NCI-H460 (cell line): Measurements from ENCODE around the gene LRP1B. TPM values are rescaled to one million over a fixed set of nuclear protein-coding genes. Genes with fewer than 3 reads are reported as not detected.

Source experiments
- DNase-seq: peaks from one replicate; pipeline ENCODE4 v3.0.0-alpha.2; 2016; ENCODE audit warnings: low read depth; ENCODE audit errors: extremely low read depth
- total RNA-seq: library from RNA; depleted of rRNA; stranded (reverse); fragments of >200 nt; shearing (Covaris generic); gene quantifications from 2 replicates; pipeline ENCODE4 v1.2.3, GENCODE V29; 2014

The LRP1B gene
- total RNA-seq, 1 experiment from 2014 or later = 4.0 TPM

DNA sequence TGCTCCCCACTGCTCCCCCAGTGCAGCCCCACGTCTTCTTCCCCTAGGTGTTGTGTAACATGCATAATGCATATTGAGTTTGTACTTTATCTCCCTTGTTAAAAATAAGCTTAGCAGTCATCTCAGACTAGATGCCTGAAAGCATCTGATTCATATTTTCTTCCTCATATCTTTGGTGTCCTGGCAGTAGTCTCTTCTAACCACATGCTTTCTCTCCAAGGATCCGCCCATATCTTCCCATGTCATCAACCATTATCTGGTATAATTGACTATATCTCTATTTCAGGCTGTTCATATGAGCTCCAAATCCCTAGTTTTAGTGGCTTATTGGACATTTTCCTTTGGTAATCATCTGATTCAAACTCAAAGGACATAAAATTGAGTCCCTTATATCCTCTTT is 426.3 kb downstream of the LRP1B start:
- no peak for DNase-seq

DNA sequence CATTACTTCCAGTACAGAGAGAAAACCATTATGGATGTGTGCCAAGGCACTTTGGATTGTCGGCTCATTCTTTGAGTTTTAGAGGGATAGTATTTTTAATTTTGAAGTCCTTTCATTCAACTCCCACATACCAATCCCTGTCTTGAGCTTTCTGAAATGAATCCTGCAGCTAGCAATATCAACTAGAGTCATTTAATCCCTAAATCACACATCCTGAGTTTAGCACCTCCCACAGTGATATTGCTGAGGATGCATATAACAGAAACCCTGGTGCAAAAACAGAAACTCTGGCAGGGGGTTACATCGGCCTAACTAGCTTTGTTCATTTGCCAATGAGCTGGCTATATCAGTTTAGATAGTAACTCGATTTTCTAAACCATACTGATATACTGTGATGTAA is 427.3 kb downstream of the LRP1B start:
- DNase-seq = no peak

DNA sequence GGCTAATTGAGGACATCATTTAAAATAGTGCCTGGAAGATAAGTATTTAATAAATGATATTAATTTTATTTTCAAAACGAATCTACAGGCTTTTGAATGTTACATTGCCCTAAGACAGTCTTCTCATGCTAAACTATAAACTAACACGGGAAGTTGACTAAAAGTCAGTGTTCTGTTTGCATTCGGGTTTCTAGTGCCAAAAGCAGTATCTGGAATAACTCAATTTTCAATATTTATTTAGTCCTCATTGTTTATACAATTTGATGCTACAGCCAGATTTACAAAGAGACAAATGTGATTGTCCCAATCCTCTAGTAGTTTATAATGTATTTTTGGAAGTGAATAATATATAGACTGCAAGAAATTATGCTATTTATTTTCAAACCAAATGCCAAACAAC is 429.2 kb downstream of the LRP1B start:
- DNase-seq = no peak

DNA sequence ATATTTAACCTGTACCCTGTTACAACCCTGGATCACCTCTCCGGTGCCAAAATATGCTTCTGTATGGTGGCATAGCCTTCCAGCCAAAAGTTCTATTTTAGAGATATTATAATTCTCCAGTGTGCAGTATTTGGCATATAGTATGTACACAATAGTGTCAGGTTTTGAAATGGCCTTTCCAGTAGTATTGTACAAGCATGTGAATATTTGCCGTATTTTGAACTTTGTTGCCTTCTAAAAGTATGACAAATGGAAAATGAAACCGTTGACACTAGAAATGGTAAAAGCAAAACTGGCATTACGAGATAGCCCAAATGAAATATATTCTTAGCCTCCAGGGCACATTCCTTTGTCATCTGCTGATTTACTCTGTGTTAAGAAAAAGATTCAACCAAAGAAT is 431.2 kb downstream of the LRP1B start:
- no peak for DNase-seq

DNA sequence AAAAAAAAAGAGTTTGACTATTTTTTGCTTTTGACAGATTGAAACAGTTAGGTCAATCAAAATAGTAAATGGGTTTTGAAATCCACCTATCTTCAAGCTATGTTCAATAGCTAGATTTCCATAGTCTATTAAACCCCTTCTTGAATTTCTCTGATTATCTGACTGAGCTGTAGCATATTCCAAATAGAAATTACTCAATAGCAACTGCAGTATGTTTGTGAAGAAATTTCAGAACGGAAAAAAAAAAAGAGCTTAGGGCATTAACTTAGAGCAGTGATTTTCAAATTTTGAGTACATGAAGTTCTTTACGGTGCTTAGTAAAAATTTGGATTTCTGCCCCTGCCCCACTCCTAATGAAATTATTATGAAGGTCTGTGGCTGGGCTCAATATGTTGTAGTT is 432.3 kb downstream of the LRP1B start:
- no peak for DNase-seq

DNA sequence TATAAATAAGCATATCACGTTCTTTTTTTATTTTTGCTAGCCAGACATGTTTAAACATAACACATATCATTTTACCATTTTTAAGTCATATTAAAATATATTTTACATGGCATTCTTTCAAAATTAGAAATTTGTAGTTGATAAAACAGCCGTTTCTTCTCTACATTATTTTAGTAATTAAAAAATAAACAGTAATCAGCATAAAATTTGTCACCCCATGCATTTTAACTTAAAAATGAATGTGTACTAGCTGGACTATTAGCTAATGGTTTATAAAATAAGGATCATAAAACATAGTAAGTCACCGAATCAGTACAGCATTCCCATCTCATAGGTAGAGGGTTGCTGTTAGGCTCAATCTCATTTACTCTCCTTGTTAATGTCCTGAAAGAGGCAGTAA is 433.8 kb downstream of the LRP1B start:
- DNase-seq = no peak

DNA sequence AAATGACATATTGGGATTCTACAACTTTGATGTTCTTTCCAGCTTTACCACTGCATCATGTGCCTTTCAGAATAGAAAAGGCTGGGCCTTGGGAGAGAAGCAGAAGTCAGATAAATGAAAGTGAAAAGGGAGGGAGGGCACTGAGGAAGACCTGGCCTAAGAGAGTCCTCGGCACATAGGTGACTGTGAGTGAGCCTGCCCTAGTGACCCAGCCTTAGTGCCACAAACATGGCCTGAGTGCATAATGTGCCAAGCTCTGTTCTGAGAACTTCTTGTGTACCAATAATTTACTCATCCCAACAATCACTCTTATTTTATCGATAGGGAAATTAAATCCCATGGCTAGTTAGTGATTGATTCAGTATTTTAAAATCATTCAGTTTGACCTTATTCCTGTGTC is 436.6 kb downstream of the LRP1B start:
- DNase-seq = no peak

DNA sequence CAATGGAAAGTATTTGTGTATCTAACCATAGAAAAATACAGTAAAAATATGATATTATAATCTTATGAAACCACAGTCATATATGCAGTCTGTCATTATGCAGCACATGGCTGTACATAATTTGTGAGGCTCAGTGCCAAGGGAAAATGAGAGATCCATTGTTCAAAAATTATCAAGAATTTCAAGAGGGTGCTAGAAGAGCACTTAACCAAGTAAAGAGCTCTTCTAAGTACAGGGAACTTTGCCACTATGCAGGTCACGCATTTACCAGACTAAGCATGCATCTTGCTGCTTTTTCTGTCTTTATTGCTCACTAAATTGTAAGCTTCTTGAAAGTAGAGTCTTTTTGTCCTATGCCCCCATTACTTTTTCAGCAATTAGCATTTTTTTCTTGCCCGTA is 438.0 kb downstream of the LRP1B start:
- DNase-seq = no peak

DNA sequence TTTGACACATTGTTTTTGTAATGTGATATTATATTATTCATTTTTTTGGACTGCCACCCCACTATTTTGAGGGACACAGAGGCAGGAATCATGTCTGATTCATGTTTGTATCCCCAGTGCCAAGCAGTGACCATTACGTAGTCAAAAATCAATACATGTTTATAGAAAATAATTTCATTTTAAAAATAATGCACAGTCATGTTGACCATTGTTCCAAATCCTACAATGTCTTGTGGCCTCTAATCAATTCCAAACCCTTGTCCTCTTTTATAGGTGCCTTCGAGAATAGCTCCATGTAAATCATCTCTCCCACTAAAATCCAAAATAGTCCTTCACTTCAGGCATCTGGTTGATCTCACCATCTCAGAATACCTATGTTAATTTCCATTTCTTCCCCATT is 454.7 kb downstream of the LRP1B start:
- no peak for DNase-seq

DNA sequence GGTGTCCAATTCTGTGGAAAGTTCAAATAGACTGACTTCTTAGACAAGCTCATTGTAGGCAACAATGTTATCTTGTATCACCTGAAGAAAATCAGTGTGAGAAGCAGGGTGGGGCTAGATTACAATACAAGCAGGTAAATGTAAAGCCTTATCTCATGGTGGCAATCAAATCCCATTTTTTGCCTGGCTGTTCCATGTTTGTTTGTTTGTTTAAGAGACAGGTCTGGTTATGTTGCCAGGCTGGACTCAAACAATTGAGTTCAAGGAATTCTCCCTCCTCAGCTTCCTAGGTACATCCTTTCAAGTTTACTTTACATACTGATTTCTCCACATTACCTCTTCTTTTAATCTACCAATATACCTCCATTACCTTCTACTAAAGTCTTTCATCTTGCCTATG is 464.6 kb downstream of the LRP1B start:
- no peak for DNase-seq

DNA sequence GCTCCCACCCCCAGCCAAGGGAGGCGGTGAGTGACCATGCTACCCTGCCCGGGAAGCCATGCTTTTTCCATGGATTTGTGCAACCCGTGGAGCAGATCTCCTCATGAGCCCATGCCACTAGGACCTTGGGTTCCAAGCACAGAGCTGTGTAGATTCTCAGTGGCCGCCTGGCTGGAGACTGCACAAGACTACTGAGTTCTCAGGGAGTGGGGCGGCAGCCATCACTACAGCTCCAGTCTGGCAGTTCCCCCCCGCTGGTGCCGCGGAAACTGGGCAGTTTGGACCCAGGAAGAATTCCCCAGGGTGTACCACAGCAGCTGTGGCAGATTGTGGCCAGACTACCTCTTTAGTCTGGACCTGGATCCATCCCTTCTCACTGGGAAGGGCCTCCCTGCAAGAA is 470.6 kb downstream of the LRP1B start:
- no peak for DNase-seq

DNA sequence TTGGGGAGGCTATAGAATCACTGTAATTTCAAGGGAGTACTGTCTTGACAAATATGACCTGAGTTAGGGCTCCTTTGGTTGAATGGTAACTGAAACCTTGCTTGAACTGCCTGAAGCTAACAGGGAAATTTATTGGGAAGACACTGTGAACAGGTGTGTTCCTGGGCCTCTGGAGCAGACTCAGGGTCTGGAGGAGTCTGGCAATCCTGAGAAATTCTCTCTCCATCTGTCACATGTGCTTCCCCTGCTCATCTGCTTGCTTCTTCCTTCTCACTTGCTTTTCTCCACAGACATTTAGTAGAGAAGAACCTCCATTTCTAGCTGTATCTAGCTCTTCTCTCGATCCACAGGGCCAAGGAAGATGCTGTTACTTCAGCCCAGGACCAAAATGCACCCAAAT is 476.5 kb downstream of the LRP1B start:
- DNase-seq = no peak

DNA sequence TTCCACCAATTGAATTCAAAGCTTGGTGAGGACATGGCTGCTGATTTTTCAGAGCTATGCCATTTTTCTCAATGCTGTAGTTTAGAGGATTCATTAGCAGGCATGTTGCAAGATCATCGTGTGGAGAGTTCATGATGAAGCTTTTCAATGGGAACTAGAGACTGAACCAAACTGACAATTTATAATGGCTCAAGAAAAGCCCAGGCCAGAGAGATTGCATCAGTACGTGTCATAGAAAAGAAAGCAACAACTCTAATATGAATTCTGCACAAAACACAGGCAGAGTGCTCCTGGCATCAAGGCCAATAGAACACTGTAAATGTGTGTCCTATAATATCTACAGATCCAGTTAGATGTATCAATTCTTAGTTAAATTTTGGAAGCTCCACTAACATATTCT is 477.6 kb downstream of the LRP1B start:
- DNase-seq = no peak

DNA sequence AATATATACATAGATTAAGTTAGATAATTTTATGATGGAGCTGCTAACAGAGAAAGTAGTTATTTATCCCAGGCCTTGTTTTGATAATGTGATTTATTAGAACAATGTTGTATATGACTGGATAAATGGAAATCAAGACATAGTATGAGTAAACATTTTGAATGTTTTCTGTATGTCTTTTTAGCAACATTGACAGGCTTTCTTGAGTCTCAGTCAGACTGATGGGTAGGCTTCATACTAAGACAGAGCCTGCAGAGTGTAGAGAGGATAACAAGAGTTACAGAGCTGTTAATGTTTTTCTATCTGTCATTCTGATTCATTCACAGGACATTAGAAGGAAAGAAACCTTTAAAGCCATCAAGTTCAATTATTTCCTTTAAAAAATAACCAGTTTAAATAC is 478.5 kb downstream of the LRP1B start:
- no peak for DNase-seq

DNA sequence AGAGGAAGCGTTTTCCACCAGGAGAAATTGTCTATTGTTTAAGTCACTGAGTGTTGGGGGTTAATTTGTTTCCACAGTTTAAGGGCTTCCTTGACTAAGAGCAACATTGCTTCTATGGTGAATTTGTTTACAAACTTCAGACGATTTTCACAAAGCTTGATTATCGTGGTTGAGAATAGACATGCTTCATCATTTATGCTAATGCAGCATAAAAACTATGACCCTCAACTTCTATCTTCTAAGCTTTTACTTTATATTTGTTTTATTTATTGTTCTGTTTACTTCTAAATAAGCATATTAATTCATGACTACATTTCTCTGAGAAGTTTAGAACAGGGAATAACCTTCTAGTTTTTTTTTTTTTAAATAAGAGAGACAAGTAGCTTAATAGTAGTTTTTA is 483.5 kb downstream of the LRP1B start:
- no peak for DNase-seq

DNA sequence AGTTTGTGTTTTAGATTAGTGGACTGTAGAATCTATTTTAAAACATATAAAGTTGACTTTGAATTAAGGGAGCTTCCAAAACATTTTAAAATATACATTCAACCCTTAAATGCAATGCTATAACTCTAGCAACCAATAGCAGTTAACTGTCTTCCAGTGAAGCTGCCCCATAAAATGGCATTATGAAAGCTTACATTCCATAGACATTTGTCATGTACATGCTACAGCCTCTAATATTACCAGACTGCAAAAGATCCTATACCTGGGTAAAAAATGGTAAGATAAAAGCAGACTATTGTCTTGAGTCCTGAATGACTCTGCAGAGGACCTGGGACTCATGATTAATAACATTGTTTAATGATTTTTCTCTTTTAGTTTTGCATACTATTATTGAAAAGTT is 489.4 kb downstream of the LRP1B start:
- DNase-seq = peak; percentile 3

DNA sequence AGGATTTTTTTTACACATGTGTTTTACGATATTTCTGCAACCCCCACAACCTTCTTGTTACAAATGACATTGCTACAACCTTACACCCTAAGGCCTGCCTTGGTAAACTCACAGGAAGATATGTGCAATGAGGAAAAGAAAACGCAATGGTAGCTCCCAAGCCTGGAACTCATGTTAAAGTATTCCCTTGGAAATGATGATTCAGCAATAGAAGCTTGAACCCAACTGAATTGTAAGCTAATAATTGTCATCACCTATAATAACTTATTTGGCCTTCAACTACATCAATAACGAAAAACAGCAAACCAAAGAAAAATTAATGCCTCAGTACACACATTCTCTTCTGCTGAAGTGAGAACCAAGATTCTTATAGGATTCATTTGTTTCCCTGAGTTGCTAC is 491.0 kb downstream of the LRP1B start:
- no peak for DNase-seq

DNA sequence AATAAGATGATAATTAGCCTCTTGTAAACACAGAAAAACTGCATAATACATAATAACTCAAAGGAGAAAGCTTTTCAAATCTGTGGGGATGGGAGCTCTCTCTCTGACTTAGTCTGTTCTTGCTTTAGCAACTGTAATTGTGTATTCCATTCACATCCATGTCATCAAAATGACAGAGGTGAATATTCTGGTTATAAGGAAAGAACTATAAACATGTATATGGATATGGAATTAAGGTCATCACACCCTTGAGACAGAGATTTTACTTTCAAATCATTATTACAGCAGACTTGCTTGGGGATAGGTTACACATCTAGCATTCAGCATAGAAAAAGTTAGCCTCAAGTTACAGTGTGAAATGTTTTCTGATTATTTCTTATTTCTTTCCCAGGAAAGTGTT is 497.7 kb downstream of the LRP1B start:
- no peak for DNase-seq

DNA sequence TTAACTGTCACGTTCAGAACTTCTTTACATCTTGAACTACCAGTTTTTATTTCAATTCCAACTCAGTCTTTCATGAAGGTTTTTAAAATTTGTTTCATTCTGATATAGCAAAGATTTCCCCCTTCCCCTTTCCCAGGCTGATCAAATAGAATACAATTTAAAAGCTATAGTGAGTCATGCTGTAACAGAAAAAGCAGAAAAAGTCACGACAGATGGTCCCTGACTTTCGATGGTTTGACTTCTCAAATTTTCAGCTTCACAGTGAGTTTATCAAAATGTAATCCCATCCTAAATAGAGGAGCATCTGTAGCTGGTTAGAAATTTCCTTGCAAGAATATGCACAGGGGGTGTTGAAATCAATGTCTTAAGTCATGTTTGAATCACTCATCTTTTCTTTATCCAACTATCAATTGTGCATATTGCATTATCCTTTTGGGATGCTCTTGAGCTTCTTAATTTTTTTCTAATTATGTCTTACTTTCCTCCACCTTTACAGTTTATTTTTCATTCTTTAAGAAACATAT is 500.3 kb downstream of the LRP1B start:
- no peak for DNase-seq

DNA sequence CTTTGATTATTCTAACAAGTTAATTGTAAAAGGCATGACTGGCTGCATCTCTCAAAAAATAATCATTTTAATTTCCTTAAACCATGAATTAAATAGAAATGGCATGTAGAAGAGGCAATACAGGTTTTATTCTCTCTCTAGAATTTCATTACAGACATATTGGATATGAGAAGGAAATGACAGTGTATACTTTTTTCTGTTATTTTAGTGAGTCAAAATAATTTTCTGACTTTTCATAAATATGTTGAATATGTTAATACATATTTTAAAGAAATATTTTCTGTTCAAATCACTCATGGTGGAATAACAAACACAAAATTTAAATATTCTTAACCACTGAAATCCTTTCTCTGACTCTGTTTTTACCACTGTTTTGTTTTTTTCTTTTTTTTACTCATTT is 510.4 kb downstream of the LRP1B start:
- DNase-seq = no peak

DNA sequence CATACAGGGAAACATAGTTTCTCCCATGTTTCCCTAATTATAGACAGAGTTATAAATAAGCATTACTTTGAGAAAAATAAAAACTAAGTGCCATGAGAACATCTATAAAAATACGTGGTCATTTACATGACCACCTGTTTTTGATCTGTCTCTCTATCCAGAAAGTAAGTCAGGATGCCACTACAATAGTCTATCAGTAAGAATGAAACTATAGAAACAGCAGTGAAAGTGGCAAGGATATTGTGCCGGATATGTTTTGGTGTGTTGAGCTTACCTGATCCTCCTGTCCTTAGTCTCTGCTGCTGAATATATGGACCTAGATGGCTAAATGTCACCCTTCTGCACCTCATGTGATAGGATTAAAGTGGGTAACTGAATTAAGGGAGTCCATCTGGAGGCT is 512.4 kb downstream of the LRP1B start:
- no peak for DNase-seq

DNA sequence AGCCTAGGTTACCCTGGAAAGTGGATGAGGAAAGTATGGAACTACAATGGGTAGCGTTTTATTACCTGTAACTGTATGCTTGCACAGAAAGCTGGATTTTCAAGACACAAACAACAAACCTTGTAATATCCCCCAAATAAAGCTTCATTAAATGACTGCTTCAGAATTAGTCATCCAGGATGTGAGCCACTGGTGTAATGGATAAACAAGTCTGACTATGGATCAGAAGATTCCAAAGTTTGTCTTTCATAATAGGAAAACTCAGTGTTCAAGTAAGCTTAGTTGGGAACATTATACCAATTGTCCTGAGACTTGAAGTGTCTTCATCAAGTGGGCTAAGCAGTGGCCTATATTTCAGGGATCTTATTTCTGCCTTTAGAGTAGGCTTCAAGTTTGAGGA is 518.8 kb downstream of the LRP1B start:
- no peak for DNase-seq

DNA sequence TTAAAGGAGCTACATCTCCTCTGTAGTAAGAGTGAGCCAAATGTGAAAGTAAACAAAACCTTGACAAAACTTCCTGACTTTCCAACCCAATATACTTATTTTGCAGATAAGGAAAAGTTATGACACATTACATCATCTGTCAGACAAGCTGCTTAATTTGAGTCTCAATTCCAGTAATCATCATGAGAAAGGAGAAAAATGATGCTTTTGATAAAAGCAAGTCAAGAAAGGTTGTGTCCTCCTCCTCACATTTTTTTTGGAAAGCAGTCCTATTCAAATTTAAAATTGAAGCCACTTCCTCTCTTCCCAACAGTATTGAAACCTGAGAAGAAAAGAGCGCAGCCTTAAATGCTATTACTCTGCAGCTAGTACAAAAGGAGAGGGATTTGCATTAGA is 519.6 kb downstream of the LRP1B start:
- DNase-seq = no peak
